ENCODE results near the gene TPP2. TPM values are rescaled to one million over a fixed set of nuclear protein-coding genes. Genes with fewer than 3 reads are reported as not detected.

TPP2 gene
- total RNA-seq, 1 experiment from 2014 or later = 54.4 TPM

DNA sequence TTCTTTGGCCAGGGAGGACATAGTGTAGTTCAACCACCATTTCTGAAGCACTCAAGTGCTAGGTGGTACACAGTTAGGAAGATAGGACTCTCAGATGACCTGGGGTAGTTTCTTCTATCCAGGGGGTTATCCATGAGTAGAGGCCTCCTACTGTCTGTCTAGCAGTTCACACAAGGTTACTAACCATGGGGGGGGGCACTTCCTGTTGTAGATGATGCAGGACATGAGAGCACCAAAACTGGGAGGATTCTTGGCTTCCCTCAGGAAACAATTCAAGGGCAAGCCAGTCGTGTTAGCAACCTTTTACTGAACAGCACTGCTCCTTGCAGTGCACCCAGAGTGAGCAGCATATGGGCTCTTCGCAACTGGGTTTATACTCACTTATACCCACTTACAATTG lies 8.9 kb upstream of the TPP2 start:
- Histone ChIP-seq H3K4me3 (ENCODE audit: low read depth, low read length, poor library complexity, severe bottlenecking) (no peak overlapping the region), H3K36me3 (ENCODE audit: insufficient read depth, low read length, poor library complexity, severe bottlenecking) (no peaks in the 10 kb centered on the region), H3K27me3 (replicated peaks; ENCODE audit: insufficient read depth, low read depth, low read length, poor library complexity) (no peaks in the 10 kb centered on the region), H3K9me3 (ENCODE audit: low read depth, low read length, poor library complexity, severe bottlenecking) (no peaks in the 10 kb centered on the region), H3K4me1 (ENCODE audit: insufficient read depth, low read length, poor library complexity, severe bottlenecking) (peaks cover 2% of the 10 kb centered on the region), H3K27ac (ENCODE audit: low read depth, low read length, poor library complexity, severe bottlenecking) (no peak overlapping the region)
- no peak for DNase-seq (ENCODE audit: low spot score)
- POLR2A ChIA-PET (ENCODE audit: low non-redundant PET) = no interaction called here
- BruUV-seq (replicated peaks) = no TSS peak
- no peak for TF ChIP-seq EZH2 (IDR thresholded peaks at IDR 0.05; ENCODE audit: borderline replicate concordance, low read depth, low read length, poor library complexity, severe bottlenecking)
- TF ChIP-seq, protein P1, sequence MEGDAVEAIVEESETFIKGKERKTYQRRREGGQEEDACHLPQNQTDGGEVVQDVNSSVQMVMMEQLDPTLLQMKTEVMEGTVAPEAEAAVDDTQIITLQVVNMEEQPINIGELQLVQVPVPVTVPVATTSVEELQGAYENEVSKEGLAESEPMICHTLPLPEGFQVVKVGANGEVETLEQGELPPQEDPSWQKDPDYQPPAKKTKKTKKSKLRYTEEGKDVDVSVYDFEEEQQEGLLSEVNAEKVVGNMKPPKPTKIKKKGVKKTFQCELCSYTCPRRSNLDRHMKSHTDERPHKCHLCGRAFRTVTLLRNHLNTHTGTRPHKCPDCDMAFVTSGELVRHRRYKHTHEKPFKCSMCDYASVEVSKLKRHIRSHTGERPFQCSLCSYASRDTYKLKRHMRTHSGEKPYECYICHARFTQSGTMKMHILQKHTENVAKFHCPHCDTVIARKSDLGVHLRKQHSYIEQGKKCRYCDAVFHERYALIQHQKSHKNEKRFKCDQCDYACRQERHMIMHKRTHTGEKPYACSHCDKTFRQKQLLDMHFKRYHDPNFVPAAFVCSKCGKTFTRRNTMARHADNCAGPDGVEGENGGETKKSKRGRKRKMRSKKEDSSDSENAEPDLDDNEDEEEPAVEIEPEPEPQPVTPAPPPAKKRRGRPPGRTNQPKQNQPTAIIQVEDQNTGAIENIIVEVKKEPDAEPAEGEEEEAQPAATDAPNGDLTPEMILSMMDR (conservative IDR thresholded peaks at IDR 0.05; ENCODE audit: low read depth, low read length) = no peak
- intact Hi-C loops (cut with micrococcal nuclease; ENCODE audit: unreplicated experiment) = no loop called here
- CTCF ChIA-PET = no interaction called here

DNA sequence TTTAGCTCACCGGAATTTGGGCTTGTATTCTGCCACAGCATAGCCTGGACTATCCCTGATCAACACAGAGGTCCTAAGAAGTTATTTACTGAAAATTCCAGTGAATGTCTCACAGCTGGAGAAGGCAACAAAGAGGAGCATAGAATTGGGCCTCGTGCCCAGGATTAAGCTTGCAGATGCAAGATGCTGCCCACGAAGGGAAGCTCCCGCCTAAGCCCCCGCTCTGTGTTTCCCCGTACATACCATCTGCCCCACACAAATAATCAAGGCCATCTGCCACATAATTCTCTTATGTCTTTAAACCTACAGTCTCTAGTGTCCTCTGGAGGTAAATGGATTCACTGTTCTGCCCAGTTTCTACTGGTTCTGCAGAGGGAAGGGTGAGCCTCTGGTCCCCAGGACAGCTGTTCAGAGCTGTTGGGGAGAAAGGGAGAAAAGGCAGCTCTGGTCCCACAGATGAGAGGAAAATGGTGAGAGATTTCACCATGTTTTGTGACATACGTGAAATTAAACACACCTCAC lies 7.4 kb upstream of the TPP2 start:
- intact Hi-C loops (cut with micrococcal nuclease; ENCODE audit: unreplicated experiment) = no loop called here

DNA sequence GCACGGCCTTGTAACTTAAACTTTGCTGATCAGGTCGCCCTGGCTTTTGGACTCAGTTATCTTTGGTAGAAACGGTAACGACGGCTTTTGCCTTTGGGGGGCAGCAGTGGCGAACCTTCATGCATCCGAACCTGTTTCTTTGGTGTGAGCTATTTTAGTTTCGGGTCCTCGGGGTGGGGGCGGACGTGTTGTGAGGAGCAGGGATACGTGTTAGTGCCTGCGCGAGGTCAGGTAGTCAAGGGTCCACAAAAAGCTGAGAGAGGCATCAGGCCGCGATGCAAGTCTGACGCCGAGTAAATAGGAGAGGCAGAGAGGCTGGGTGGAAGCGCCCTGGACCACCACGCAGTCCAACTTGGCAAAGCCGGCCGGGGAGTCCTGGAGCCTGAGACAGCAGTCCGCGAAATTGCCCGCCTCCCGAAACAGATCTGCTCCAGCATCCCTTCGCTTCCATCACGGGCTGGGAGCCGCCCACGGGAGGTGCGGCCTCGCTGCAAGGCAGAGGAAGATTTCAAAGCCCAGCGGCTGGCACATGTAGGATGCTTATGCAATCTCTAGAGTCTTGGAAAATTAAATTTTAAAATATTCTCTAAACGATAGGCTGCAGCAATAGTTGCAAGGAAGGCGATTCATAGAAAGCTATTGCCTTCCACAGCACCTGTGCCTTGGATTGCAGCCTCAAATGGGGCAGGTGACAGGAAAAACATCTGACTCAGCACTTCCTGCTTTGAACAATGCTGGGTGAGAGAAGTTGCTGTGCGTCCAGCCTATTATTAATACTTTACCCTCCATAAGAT lies 4.6 kb upstream of the TPP2 start:
- TF ChIP-seq, protein P1 (conservative IDR thresholded peaks at IDR 0.05; ENCODE audit: low read depth, low read length) = peak; percentile 84
- no peak for TF ChIP-seq EZH2 (IDR thresholded peaks at IDR 0.05; ENCODE audit: borderline replicate concordance, low read depth, low read length, poor library complexity, severe bottlenecking)

More for the DNA sequence above, 7.4 kb upstream of the TPP2 start:
- Histone ChIP-seq H3K27ac (ENCODE audit: low read depth, low read length, poor library complexity, severe bottlenecking) (no peak overlapping the region), H3K9me3 (ENCODE audit: low read depth, low read length, poor library complexity, severe bottlenecking) (no peaks in the 10 kb centered on the region), H3K4me1 (ENCODE audit: insufficient read depth, low read length, poor library complexity, severe bottlenecking) (peaks cover 5% of the 10 kb centered on the region), H3K4me3 (ENCODE audit: low read depth, low read length, poor library complexity, severe bottlenecking) (no peak overlapping the region), H3K27me3 (replicated peaks; ENCODE audit: insufficient read depth, low read depth, low read length, poor library complexity) (no peaks in the 10 kb centered on the region), H3K36me3 (ENCODE audit: insufficient read depth, low read length, poor library complexity, severe bottlenecking) (no peaks in the 10 kb centered on the region)
- TF ChIP-seq EZH2 (IDR thresholded peaks at IDR 0.05; ENCODE audit: borderline replicate concordance, low read depth, low read length, poor library complexity, severe bottlenecking) = no peak
- TF ChIP-seq, protein P1 (conservative IDR thresholded peaks at IDR 0.05; ENCODE audit: low read depth, low read length) = no peak
- no TSS peak for BruUV-seq (replicated peaks)
- peak; percentile 18 for DNase-seq (ENCODE audit: low spot score)
- ChIA-PET POLR2A (ENCODE audit: low non-redundant PET) (no interaction called here), CTCF (no interaction called here)

More for the DNA sequence above, 4.6 kb upstream of the TPP2 start:
- Histone ChIP-seq H3K4me1 (ENCODE audit: insufficient read depth, low read length, poor library complexity, severe bottlenecking) (peaks cover 12% of the 10 kb centered on the region), H3K27me3 (replicated peaks; ENCODE audit: insufficient read depth, low read depth, low read length, poor library complexity) (no peaks in the 10 kb centered on the region), H3K4me3 (ENCODE audit: low read depth, low read length, poor library complexity, severe bottlenecking) (peak overlapping the region; percentile 59), H3K27ac (ENCODE audit: low read depth, low read length, poor library complexity, severe bottlenecking) (peak overlapping the region; percentile 11), H3K9me3 (ENCODE audit: low read depth, low read length, poor library complexity, severe bottlenecking) (no peaks in the 10 kb centered on the region), H3K36me3 (ENCODE audit: insufficient read depth, low read length, poor library complexity, severe bottlenecking) (no peaks in the 10 kb centered on the region)
- no TSS peak for BruUV-seq (replicated peaks)
- peak; percentile 86 for DNase-seq (ENCODE audit: low spot score)
- intact Hi-C loops (cut with micrococcal nuclease; ENCODE audit: unreplicated experiment) = loop anchor here (1.0 to 5.0 kb wide), 2 partner anchors 130 to 255 kb away; no protein-coding TSS in a partner anchor
- POLR2A ChIA-PET (ENCODE audit: low non-redundant PET) = interaction anchor here (0.5 to 1.0 kb wide), 3 partner anchors 133 to 254 kb away, joined by 4 to 5 read pairs (median 4); no protein-coding TSS in a partner anchor
- CTCF ChIA-PET = interaction anchor here (0.5 to 1.0 kb wide), 6 partner anchors 48 to 607 kb away, joined by 3 to 12 read pairs (median 3); no protein-coding TSS in a partner anchor

Measured in A673 (cell line).